Keratinocyte (primary cell): ENCODE data around the gene HADHB. TPM values are rescaled to one million over a fixed set of nuclear protein-coding genes. Genes with fewer than 3 reads are reported as not detected.

Source experiments
- DNase-seq: peaks from one replicate; pipeline ENCODE4 v3.0.0-alpha.2; 2011; ENCODE audit warnings: low read depth, missing footprints, low spot score
- FAIRE-seq: peaks from 2 replicates; lab custom pipeline; 2011; peaks lifted over from hg19 to GRCh38; lab: Jason Lieb, UNC
- H2AFZ ChIP-seq: 2 replicates; pipeline ENCODE4 v1.6.0; 2012; ENCODE audit warnings: low read length, control low read depth, inconsistent platforms; ENCODE audit not compliant: control insufficient read depth
- H3K27ac ChIP-seq: 2 replicates; pipeline ENCODE4 v1.5.1; 2011; ENCODE audit warnings: low read length; ENCODE audit not compliant: control insufficient read depth, insufficient read depth
- H3K27me3 ChIP-seq: 3 replicates; pipeline ENCODE4 v1.6.0; 2011; ENCODE audit warnings: low read length; ENCODE audit not compliant: control insufficient read depth, insufficient read depth; ENCODE audit errors: extremely low read depth
- H3K36me3 ChIP-seq, 2 experiments: 2 replicates in 1 of 2; 3 replicates in 1 of 2; pipeline ENCODE4 v1.5.1; 2011; ENCODE audit warnings: low read length in 2 of 2, mild to moderate bottlenecking in 1 of 2; ENCODE audit not compliant: control insufficient read depth in 2 of 2, insufficient read depth in 2 of 2; ENCODE audit errors: extremely low read depth in 1 of 2
- H3K4me1 ChIP-seq: 3 replicates; pipeline ENCODE4 v1.5.1; 2011; ENCODE audit warnings: low read length; ENCODE audit not compliant: control insufficient read depth, insufficient read depth; ENCODE audit errors: extremely low read depth
- H3K4me2 ChIP-seq: 3 replicates; pipeline ENCODE4 v1.6.0; 2011; ENCODE audit warnings: low read depth, low read length; ENCODE audit not compliant: control insufficient read depth, insufficient read depth; ENCODE audit errors: extremely low read depth
- H3K4me3 ChIP-seq, 3 experiments: fragments of 200-600 bp in 1 of 3; sonication (generic) in 1 of 3; 2 replicates in 2 of 3; 3 replicates in 1 of 3; pipeline ENCODE4 v1.5.1; 2011 to 2016; ENCODE audit warnings: low read length in 3 of 3, mild to moderate bottlenecking in 3 of 3, control low read depth in 2 of 3, inconsistent platforms in 1 of 3, low read depth in 1 of 3, mixed read lengths in 1 of 3, mixed run types in 1 of 3, moderate library complexity in 1 of 3; ENCODE audit not compliant: control insufficient read depth in 2 of 3, insufficient read depth in 2 of 3; ENCODE audit errors: extremely low read depth in 1 of 3
- H3K79me2 ChIP-seq: 2 replicates; pipeline ENCODE4 v1.6.0; 2012; ENCODE audit warnings: low read length; ENCODE audit not compliant: control insufficient read depth, insufficient read depth
- H3K9ac ChIP-seq: 3 replicates; pipeline ENCODE4 v1.6.0; 2011; ENCODE audit warnings: low read length; ENCODE audit not compliant: control insufficient read depth, insufficient read depth; ENCODE audit errors: extremely low read depth
- H3K9me1 ChIP-seq: 3 replicates; pipeline ENCODE4 v1.6.0; 2011; ENCODE audit warnings: low read length; ENCODE audit not compliant: control insufficient read depth, insufficient read depth; ENCODE audit errors: extremely low read depth
- H3K9me3 ChIP-seq: 2 replicates; pipeline ENCODE4 v1.5.1; 2012; ENCODE audit warnings: low read depth, low read length; ENCODE audit not compliant: control insufficient read depth
- H4K20me1 ChIP-seq: 3 replicates; pipeline ENCODE4 v1.6.0; 2011; ENCODE audit warnings: low read length; ENCODE audit not compliant: control insufficient read depth, insufficient read depth; ENCODE audit errors: extremely low read depth
- EZH2 ChIP-seq: IDR thresholded peaks from one replicate; pipeline ENCODE4 v1.6.1; 2012; ENCODE audit warnings: inconsistent platforms, mild to moderate bottlenecking, low read length, moderate library complexity
- dilution Hi-C: fragments of 300-500 bp; cut with MboI; formaldehyde crosslinking; loops from one replicate; pipeline ENCODE4 v1.7.0; 2020; ENCODE audit warnings: low sequenced_read_pairs; ENCODE audit not compliant: extremely low pct_ligation_motif_present
- polyA plus RNA-seq, 5 experiments: library from polyadenylated mRNA; depleted of rRNA in 3 of 5; stranded (reverse) in 3 of 5; stranded (forward) in 1 of 5; unstranded in 1 of 5; fragments of >200 nt; gene quantifications; 1 replicate in 1 of 5; 2 replicates in 3 of 5; 3 replicates in 1 of 5; pipeline versions ENCODE4 v1.2.1 to v1.2.3, GENCODE V29; 2011 to 2012; ENCODE audit warnings: missing spikeins in 2 of 5, low read depth in 1 of 5, low replicate concordance in 1 of 5
- TF ChIP-seq, protein P1 (sequence below), 3 experiments: IDR thresholded peaks in 1 of 3; conservative IDR thresholded peaks in 1 of 3; optimal IDR thresholded peaks in 1 of 3; 2 replicates in 2 of 3; 3 replicates in 1 of 3; pipeline versions ENCODE3 to v1.5.1; 2011; ENCODE audit warnings: low read length in 3 of 3, mild to moderate bottlenecking in 3 of 3, moderate library complexity in 2 of 3, control low read depth in 1 of 3, inconsistent platforms in 1 of 3; ENCODE audit not compliant: insufficient read depth in 2 of 3; ENCODE audit errors: extremely low read depth in 1 of 3

The HADHB gene
- polyA plus RNA-seq, 1 donor (not counting 4 experiments of a cell fraction or from before 2014, with no cell fraction given), result 109 TPM

GRCh38 chr2:26216587-26216986 is 28.2 kb upstream of the HADHB start:
- FAIRE-seq (no peak), DNase-seq (no peak)
- H4K20me1 ChIP-seq, result no peaks in the 10 kb centered on the region
- H3K36me3 ChIP-seq, result peaks cover 25% of the 10 kb centered on the region in 2 experiments
- H3K9ac ChIP-seq, result no peak overlapping the region
- no peaks in the 10 kb centered on the region for H3K4me1 ChIP-seq
- H3K27ac ChIP-seq, result no peak overlapping the region
- H3K4me2 ChIP-seq, result no peak overlapping the region
- no peak overlapping the region for H2AFZ ChIP-seq
- H3K4me3 ChIP-seq, result no peak overlapping the region
- no peak for TF ChIP-seq EZH2
- TF ChIP-seq, protein P1, sequence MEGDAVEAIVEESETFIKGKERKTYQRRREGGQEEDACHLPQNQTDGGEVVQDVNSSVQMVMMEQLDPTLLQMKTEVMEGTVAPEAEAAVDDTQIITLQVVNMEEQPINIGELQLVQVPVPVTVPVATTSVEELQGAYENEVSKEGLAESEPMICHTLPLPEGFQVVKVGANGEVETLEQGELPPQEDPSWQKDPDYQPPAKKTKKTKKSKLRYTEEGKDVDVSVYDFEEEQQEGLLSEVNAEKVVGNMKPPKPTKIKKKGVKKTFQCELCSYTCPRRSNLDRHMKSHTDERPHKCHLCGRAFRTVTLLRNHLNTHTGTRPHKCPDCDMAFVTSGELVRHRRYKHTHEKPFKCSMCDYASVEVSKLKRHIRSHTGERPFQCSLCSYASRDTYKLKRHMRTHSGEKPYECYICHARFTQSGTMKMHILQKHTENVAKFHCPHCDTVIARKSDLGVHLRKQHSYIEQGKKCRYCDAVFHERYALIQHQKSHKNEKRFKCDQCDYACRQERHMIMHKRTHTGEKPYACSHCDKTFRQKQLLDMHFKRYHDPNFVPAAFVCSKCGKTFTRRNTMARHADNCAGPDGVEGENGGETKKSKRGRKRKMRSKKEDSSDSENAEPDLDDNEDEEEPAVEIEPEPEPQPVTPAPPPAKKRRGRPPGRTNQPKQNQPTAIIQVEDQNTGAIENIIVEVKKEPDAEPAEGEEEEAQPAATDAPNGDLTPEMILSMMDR (optimal IDR thresholded peaks at IDR 0.05 in 1 of 3, IDR thresholded peaks at IDR 0.05 in 1 of 3, conservative IDR thresholded peaks at IDR 0.05 in 1 of 3; ENCODE audit: extremely low read depth in 1 of 3, insufficient read depth in 2 of 3, low read length in 3 of 3), result no peak
- H3K79me2 ChIP-seq, result no peaks in the 10 kb centered on the region
- dilution Hi-C loops, result no loop called here
- no peaks in the 10 kb centered on the region for H3K27me3 ChIP-seq
- H3K9me1 ChIP-seq, result no peaks in the 10 kb centered on the region
- H3K9me3 ChIP-seq, result no peaks in the 10 kb centered on the region

DNA sequence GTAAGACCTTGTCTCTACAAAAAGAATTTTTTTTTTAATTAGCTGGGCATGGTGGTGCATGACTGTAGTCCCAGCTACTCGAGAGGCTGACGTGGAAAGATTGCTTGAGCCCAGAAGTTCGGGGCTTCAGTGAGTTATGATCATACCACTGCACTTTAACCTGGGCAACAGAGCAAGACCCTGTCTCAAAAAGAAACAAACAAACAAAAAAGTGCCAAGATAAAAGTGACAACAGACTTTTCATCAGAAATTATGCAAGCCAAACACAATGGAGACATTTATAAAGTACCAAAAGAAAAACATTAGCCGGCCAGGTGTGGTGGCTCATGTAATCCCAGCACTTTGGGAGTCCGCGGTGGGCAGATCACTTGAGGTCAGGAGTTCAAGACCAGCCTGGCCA is 27.0 kb upstream of the HADHB start:
- Histone ChIP-seq H3K79me2 (no peaks in the 10 kb centered on the region), H3K4me1 (no peaks in the 10 kb centered on the region), H3K4me3 (no peak overlapping the region), H3K27me3 (no peaks in the 10 kb centered on the region), H3K36me3 (peaks cover 29 to 30% of the 10 kb centered on the region in 2 experiments), H3K9me3 (no peaks in the 10 kb centered on the region), H3K9me1 (no peaks in the 10 kb centered on the region), H4K20me1 (no peaks in the 10 kb centered on the region), H3K9ac (no peak overlapping the region), H3K27ac (no peak overlapping the region), H2AFZ (no peak overlapping the region), H3K4me2 (no peak overlapping the region)
- FAIRE-seq, result no peak
- TF ChIP-seq EZH2, result no peak
- TF ChIP-seq, protein P1 (optimal IDR thresholded peaks at IDR 0.05 in 1 of 3, IDR thresholded peaks at IDR 0.05 in 1 of 3, conservative IDR thresholded peaks at IDR 0.05 in 1 of 3; ENCODE audit: extremely low read depth in 1 of 3, insufficient read depth in 2 of 3, low read length in 3 of 3), result no peak
- no peak for DNase-seq
- dilution Hi-C loops, result no loop called here
